ENCODE results near the gene TAF11L9. TPM values are rescaled to one million over a fixed set of nuclear protein-coding genes. Genes with fewer than 3 reads are reported as not detected.
"Not testable (repeated sequence)": the region's sequence is repeated elsewhere in the genome, so short reads cannot be mapped to it uniquely, and the experiment has no call there.

The TAF11L9 gene
- total and polyA plus RNA-seq, 2 experiments from 2014 or later = not detected

DNA sequence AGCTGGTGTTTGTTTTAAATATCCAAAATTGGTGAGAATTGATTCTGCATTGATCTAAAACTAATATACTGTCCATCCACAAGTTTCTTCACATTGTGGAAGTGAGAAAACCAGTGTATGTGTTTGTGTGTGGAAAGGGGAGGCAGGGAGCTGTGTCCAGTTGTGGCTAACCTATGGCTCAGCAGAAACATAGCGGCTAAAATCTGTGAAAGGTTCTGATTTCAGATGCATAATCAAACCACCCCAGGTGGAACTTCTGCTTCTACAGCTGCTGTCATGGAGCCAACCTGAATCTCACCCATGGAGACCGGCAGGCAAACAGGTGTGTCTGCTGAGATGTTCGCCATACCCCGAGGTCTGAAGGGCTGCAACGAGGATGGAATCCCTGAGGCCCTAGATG, 40.0 kb upstream of the TAF11L9 start, which contains the start of gene TAF11L14 (continued):
- TF ChIP-seq EZH2phosphoT487 (IDR thresholded peaks at IDR 0.05; ENCODE audit: unreplicated experiment) = no peak
- no peak for TF ChIP-seq CREB1 (CRISPR knock-in tag; IDR thresholded peaks at IDR 0.05; ENCODE audit: low read depth)
- no peak for TF ChIP-seq JUNB (IDR thresholded peaks at IDR 0.05; ENCODE audit: unreplicated experiment)

DNA sequence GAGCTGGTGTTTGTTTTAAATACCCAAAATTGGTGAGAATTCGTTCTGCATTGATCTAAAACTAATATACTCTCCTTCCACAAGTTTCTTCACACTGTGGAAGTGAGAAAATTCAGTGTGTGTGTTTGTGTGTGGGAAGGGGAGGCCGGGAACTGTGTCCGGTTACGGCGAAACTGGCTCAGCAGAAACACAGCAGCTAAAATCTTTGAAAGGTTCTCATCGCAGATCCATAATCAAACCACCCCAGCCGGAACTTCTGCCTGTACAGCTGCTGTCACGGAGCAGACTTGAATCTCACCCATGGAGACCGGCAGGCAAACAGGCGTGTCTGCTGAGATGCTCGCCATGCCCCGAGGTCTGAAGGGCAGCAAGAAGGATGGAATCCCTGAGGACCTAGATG, 37.6 kb upstream of the TAF11L9 start, which contains the start of gene TAF11L13:
TSS of gene TAF11L13 (plus strand) at position 301 of the 400 bp plus-strand sequence.
- not testable (repeated sequence) for H3K27ac ChIP-seq (ENCODE audit: low read depth); H3F3A ChIP-seq (replicated peaks; ENCODE audit: low read depth); H3K27ac Mint-ChIP-seq; H3K27me3 Mint-ChIP-seq (ENCODE audit: insufficient read depth, low read depth, poor library complexity); H2AFZ ChIP-seq; H4K20me1 ChIP-seq (replicated peaks; ENCODE audit: insufficient read depth); H3K9me2 ChIP-seq (ENCODE audit: insufficient read depth); H3K4me2 ChIP-seq; H3K4me3 ChIP-seq; H3K4me1 ChIP-seq (ENCODE audit: insufficient read depth); H3K79me2 ChIP-seq (replicated peaks; ENCODE audit: insufficient read depth); H3K4me3 Mint-ChIP-seq; ATAC-seq; H3K36me3 Mint-ChIP-seq (ENCODE audit: low read depth); DNase-seq (ENCODE audit: low spot score); H3K4me1 Mint-ChIP-seq; H3K9me3 Mint-ChIP-seq; H3K36me3 ChIP-seq (ENCODE audit: insufficient read depth); H3K27me3 ChIP-seq (ENCODE audit: insufficient read depth)

DNA sequence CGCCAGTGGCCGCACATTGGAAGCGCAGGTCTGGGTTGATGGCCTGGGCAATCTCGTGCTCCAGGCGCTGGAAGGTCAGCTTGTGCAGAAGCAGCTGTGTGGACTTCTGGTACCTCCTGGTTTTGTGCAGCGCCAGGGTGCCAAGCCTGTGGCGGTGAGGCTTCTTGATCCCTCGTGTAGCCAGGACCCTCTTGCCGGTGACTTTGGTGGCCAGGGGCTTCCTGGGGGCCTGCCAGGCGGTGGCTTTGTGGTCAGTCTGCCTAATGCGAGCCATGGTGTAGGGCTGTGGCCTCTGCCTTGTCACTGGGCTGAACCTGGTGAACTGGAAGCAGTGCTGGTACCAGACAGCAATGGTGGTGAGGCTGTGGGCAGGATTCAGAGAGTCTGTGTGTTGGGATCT, 31.5 kb upstream of the TAF11L9 start:
- Histone ChIP-seq H3K27me3 (ENCODE audit: insufficient read depth) (no peaks in the 10 kb centered on the region), H3K36me3 (ENCODE audit: insufficient read depth) (no peaks in the 10 kb centered on the region), H3F3A (replicated peaks; ENCODE audit: low read depth) (no peaks in the 10 kb centered on the region), H3K4me2 (no peak overlapping the region), H3K27ac (ENCODE audit: low read depth) (no peak overlapping the region), H4K20me1 (replicated peaks; ENCODE audit: insufficient read depth) (no peaks in the 10 kb centered on the region), H3K4me3 (no peak overlapping the region), H3K9me2 (ENCODE audit: insufficient read depth) (no peaks in the 10 kb centered on the region), H3K79me2 (replicated peaks; ENCODE audit: insufficient read depth) (no peaks in the 10 kb centered on the region), H3K4me1 (ENCODE audit: insufficient read depth) (no peaks in the 10 kb centered on the region), H2AFZ (no peak overlapping the region)
- H3K27ac Mint-ChIP-seq = no peak overlapping the region
- H3K27me3 Mint-ChIP-seq (ENCODE audit: insufficient read depth, low read depth, poor library complexity) = peaks cover 2% of the 10 kb centered on the region
- H3K4me3 Mint-ChIP-seq = no peak overlapping the region
- no peaks in the 10 kb centered on the region for H3K4me1 Mint-ChIP-seq
- no peaks in the 10 kb centered on the region for H3K36me3 Mint-ChIP-seq (ENCODE audit: low read depth)
- no peaks in the 10 kb centered on the region for H3K9me3 Mint-ChIP-seq
- no peak for DNase-seq (ENCODE audit: low spot score)
- TF ChIP-seq, protein P1, sequence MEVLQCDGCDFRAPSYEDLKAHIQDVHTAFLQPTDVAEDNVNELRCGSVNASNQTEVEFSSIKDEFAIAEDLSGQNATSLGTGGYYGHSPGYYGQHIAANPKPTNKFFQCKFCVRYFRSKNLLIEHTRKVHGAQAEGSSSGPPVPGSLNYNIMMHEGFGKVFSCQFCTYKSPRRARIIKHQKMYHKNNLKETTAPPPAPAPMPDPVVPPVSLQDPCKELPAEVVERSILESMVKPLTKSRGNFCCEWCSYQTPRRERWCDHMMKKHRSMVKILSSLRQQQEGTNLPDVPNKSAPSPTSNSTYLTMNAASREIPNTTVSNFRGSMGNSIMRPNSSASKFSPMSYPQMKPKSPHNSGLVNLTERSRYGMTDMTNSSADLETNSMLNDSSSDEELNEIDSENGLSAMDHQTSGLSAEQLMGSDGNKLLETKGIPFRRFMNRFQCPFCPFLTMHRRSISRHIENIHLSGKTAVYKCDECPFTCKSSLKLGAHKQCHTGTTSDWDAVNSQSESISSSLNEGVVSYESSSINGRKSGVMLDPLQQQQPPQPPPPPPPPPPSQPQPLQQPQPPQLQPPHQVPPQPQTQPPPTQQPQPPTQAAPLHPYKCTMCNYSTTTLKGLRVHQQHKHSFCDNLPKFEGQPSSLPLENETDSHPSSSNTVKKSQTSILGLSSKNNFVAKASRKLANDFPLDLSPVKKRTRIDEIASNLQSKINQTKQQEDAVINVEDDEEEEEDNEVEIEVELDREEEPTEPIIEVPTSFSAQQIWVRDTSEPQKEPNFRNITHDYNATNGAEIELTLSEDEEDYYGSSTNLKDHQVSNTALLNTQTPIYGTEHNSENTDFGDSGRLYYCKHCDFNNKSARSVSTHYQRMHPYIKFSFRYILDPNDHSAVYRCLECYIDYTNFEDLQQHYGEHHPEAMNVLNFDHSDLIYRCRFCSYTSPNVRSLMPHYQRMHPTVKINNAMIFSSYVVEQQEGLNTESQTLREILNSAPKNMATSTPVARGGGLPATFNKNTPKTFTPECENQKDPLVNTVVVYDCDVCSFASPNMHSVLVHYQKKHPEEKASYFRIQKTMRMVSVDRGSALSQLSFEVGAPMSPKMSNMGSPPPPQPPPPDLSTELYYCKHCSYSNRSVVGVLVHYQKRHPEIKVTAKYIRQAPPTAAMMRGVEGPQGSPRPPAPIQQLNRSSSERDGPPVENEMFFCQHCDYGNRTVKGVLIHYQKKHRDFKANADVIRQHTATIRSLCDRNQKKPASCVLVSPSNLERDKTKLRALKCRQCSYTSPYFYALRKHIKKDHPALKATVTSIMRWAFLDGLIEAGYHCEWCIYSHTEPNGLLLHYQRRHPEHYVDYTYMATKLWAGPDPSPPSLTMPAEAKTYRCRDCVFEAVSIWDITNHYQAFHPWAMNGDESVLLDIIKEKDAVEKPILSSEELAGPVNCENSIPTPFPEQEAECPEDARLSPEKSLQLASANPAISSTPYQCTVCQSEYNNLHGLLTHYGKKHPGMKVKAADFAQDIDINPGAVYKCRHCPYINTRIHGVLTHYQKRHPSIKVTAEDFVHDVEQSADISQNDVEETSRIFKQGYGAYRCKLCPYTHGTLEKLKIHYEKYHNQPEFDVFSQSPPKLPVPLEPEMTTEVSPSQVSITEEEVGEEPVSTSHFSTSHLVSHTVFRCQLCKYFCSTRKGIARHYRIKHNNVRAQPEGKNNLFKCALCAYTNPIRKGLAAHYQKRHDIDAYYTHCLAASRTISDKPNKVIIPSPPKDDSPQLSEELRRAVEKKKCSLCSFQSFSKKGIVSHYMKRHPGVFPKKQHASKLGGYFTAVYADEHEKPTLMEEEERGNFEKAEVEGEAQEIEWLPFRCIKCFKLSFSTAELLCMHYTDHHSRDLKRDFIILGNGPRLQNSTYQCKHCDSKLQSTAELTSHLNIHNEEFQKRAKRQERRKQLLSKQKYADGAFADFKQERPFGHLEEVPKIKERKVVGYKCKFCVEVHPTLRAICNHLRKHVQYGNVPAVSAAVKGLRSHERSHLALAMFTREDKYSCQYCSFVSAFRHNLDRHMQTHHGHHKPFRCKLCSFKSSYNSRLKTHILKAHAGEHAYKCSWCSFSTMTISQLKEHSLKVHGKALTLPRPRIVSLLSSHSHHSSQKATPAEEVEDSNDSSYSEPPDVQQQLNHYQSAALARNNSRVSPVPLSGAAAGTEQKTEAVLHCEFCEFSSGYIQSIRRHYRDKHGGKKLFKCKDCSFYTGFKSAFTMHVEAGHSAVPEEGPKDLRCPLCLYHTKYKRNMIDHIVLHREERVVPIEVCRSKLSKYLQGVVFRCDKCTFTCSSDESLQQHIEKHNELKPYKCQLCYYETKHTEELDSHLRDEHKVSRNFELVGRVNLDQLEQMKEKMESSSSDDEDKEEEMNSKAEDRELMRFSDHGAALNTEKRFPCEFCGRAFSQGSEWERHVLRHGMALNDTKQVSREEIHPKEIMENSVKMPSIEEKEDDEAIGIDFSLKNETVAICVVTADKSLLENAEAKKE (CRISPR knock-in tag; IDR thresholded peaks at IDR 0.05) = no peak
- no peak for TF ChIP-seq CREB1 (CRISPR knock-in tag; IDR thresholded peaks at IDR 0.05; ENCODE audit: low read depth)
- TF ChIP-seq, protein P2, sequence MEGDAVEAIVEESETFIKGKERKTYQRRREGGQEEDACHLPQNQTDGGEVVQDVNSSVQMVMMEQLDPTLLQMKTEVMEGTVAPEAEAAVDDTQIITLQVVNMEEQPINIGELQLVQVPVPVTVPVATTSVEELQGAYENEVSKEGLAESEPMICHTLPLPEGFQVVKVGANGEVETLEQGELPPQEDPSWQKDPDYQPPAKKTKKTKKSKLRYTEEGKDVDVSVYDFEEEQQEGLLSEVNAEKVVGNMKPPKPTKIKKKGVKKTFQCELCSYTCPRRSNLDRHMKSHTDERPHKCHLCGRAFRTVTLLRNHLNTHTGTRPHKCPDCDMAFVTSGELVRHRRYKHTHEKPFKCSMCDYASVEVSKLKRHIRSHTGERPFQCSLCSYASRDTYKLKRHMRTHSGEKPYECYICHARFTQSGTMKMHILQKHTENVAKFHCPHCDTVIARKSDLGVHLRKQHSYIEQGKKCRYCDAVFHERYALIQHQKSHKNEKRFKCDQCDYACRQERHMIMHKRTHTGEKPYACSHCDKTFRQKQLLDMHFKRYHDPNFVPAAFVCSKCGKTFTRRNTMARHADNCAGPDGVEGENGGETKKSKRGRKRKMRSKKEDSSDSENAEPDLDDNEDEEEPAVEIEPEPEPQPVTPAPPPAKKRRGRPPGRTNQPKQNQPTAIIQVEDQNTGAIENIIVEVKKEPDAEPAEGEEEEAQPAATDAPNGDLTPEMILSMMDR (conservative IDR thresholded peaks at IDR 0.05; ENCODE audit: low read depth in 2 of 2) = no peak
- ATAC-seq = no peak

Measured in GM23338 (cell line).